ENCODE measurements around the gene ROCK2.

DNA sequence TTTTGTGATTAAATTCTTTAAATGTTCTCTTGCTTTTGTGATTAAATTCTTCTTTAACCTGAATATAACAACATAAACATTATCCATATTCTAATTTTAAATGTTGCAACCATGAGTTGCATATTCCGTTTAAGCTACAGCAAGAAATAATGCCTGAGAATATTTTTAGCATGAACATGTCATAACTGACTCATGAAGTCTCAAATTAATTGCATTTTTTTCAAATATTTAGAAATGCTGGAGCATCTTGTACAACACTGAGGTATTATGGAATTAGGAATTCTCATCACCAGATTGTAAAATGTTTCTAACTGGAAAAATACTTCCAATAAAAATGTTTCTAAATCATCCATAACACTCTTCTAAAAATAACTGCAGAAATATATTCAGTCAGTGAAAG, 14.7 kb downstream of the ROCK2 start:
- TF ChIP-seq, protein P1, sequence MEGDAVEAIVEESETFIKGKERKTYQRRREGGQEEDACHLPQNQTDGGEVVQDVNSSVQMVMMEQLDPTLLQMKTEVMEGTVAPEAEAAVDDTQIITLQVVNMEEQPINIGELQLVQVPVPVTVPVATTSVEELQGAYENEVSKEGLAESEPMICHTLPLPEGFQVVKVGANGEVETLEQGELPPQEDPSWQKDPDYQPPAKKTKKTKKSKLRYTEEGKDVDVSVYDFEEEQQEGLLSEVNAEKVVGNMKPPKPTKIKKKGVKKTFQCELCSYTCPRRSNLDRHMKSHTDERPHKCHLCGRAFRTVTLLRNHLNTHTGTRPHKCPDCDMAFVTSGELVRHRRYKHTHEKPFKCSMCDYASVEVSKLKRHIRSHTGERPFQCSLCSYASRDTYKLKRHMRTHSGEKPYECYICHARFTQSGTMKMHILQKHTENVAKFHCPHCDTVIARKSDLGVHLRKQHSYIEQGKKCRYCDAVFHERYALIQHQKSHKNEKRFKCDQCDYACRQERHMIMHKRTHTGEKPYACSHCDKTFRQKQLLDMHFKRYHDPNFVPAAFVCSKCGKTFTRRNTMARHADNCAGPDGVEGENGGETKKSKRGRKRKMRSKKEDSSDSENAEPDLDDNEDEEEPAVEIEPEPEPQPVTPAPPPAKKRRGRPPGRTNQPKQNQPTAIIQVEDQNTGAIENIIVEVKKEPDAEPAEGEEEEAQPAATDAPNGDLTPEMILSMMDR (IDR thresholded peaks at IDR 0.05), result no peak
- no peak for TF ChIP-seq POLR2AphosphoS5 (IDR thresholded peaks at IDR 0.05)
- no peak for TF ChIP-seq POLR2A (IDR thresholded peaks at IDR 0.05)
